Lower leg skin (tissue), 3 donors: Measurements from ENCODE around the gene ANO2.

Source experiments
- CTCF ChIP-seq, 3 donors: fragments of 450-650 bp; IDR thresholded peaks; one replicate each; pipeline ENCODE4 v1.5.1; 2016; ENCODE audit warnings: antibody characterized with exemption in 3 of 3, mild to moderate bottlenecking in 3 of 3, moderate library complexity in 2 of 3
- POLR2A ChIP-seq, 2 donors: fragments of 450-650 bp; IDR thresholded peaks; one replicate each; pipeline ENCODE4 v1.6.1; 2016 to 2017; ENCODE audit warnings: antibody characterized with exemption in 2 of 2, mild to moderate bottlenecking in 1 of 2, moderate library complexity in 1 of 2

- no peak for TF ChIP-seq CTCF (IDR thresholded peaks at IDR 0.05)
- TF ChIP-seq POLR2A (IDR thresholded peaks at IDR 0.05): no peak
Measured at GRCh38 chr12:5746917-5747316, 198.1 kb downstream of the ANO2 start.
